Measurements from ENCODE around the gene STXBP6. TPM values are rescaled to one million over a fixed set of nuclear protein-coding genes. Genes with fewer than 3 reads are reported as not detected.

The STXBP6 gene
- total and polyA plus RNA-seq, 2 of the 13 experiments (the other 11 are each of a cell fraction or from before 2014, with no cell fraction given): 35.3 to 42.8 TPM

DNA sequence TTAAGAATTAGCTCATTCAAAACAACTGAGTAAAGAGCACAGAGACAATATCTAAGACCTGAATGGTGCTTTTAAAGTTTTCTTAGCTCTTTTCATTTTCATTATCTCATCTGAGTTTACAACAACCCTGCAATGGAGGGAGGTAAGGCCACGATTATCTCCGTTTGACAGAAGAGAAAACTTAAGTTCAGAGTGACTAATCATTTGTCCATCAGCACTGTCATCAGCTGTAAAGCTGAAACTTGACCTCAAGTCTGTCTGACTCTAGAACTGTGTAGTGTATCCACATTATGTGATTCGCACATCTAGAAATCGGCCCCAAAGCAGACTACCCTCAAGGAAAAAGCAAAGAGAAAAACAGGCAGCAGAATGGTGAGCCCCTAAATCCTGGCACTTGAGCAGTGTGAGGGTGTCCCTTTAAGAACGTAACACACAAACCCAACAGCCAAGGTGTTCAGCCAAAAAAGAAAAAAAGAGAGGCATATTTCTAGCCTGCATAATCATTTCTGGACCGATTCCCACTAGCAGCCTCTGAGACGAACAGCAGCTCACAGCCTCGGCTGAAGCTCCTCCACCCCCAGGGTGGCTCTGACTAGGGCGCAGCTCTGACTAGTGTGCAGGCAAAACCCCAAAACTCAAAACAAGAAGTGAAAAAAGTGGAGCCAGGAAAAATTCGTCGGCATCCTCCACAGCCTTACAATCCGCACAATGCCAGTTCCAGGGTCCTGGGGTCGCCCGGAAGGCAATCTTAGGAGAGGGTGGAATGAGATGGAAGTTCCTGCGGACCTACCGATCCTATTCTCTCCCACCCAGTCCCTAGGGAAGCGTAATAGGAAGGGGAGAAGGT is 1.6 kb downstream of the STXBP6 start (continued):
- no peak for TF ChIP-seq ZNF776 (CRISPR knock-in tag; IDR thresholded peaks at IDR 0.05)
- TF ChIP-seq ZC3H4 (CRISPR knock-in tag; IDR thresholded peaks at IDR 0.05; ENCODE audit: borderline replicate concordance): no peak
- TF ChIP-seq, protein P1, sequence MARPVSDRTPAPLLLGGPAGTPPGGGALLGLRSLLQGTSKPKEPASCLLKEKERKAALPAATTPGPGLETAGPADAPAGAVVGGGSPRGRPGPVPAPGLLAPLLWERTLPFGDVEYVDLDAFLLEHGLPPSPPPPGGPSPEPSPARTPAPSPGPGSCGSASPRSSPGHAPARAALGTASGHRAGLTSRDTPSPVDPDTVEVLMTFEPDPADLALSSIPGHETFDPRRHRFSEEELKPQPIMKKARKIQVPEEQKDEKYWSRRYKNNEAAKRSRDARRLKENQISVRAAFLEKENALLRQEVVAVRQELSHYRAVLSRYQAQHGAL (CRISPR knock-in tag; IDR thresholded peaks at IDR 0.05; ENCODE audit: not compliant biosample characterization): no peak
- TF ChIP-seq, protein P2, sequence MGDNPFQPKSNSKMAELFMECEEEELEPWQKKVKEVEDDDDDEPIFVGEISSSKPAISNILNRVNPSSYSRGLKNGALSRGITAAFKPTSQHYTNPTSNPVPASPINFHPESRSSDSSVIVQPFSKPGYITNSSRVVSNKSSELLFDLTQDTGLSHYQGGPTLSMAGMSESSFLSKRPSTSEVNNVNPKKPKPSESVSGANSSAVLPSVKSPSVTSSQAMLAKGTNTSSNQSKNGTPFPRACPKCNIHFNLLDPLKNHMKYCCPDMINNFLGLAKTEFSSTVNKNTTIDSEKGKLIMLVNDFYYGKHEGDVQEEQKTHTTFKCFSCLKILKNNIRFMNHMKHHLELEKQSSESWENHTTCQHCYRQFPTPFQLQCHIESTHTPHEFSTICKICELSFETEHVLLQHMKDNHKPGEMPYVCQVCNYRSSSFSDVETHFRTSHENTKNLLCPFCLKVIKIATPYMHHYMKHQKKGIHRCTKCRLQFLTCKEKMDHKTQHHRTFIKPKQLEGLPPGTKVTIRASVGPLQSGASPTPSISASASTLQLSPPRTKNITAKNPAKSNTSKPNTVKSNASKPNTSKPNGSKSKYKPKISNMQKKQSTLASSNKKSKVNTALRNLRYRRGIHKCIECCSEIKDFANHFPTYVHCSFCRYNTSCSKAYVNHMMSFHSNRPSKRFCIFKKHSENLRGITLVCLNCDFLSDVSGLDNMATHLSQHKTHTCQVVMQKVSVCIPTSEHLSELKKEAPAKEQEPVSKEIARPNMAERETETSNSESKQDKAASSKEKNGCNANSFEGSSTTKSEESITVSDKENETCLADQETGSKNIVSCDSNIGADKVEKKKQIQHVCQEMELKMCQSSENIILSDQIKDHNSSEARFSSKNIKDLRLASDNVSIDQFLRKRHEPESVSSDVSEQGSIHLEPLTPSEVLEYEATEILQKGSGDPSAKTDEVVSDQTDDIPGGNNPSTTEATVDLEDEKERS (CRISPR knock-in tag; IDR thresholded peaks at IDR 0.05): no peak
- no peak for TF ChIP-seq ZZZ3 (CRISPR knock-in tag; IDR thresholded peaks at IDR 0.05; ENCODE audit: borderline replicate concordance)
- TF ChIP-seq DR1 (CRISPR knock-in tag; IDR thresholded peaks at IDR 0.05): no peak
- TF ChIP-seq, protein P3, sequence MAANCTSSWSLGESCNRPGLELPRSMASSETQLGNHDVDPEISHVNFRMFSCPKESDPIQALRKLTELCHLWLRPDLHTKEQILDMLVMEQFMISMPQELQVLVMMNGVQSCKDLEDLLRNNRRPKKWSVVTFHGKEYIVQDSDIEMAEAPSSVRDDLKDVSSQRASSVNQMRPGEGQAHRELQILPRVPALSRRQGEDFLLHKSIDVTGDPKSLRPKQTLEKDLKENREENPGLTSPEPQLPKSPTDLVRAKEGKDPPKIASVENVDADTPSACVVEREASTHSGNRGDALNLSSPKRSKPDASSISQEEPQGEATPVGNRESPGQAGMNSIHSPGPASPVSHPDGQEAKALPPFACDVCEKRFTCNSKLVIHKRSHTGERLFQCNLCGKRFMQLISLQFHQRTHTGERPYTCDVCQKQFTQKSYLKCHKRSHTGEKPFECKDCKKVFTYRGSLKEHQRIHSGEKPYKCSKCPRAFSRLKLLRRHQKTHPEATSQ (CRISPR knock-in tag; IDR thresholded peaks at IDR 0.05; ENCODE audit: borderline replicate concordance): no peak
- TF ChIP-seq HDAC6 (IDR thresholded peaks at IDR 0.05; ENCODE audit: low read depth, low read length): no peak
- TF ChIP-seq CHD4 (IDR thresholded peaks at IDR 0.05; ENCODE audit: borderline replicate concordance, low read length): no peak
- TF ChIP-seq NFKBIZ (CRISPR knock-in tag; IDR thresholded peaks at IDR 0.05): no peak
- no peak for TF ChIP-seq ZNF841 (CRISPR knock-in tag; IDR thresholded peaks at IDR 0.05; ENCODE audit: borderline replicate concordance)
- no peak for TF ChIP-seq MAFF (IDR thresholded peaks at IDR 0.05; ENCODE audit: low read depth, low read length)
- TF ChIP-seq ZNF644 (CRISPR knock-in tag; IDR thresholded peaks at IDR 0.05; ENCODE audit: low read depth): no peak
- TF ChIP-seq NFE2L2 (IDR thresholded peaks at IDR 0.05; ENCODE audit: low read length): no peak
- TF ChIP-seq CBFB (CRISPR knock-in tag; IDR thresholded peaks at IDR 0.05): no peak
- TF ChIP-seq EZH2 (conservative IDR thresholded peaks at IDR 0.05; ENCODE audit: low read depth, low read length): 0 out of 2 replicates have a peak, but pooled peaks have one; percentile 3
- TF ChIP-seq NFYB (CRISPR knock-in tag; IDR thresholded peaks at IDR 0.05): no peak
- TF ChIP-seq ZNF160 (CRISPR knock-in tag; IDR thresholded peaks at IDR 0.05): no peak
- TF ChIP-seq, protein P4, sequence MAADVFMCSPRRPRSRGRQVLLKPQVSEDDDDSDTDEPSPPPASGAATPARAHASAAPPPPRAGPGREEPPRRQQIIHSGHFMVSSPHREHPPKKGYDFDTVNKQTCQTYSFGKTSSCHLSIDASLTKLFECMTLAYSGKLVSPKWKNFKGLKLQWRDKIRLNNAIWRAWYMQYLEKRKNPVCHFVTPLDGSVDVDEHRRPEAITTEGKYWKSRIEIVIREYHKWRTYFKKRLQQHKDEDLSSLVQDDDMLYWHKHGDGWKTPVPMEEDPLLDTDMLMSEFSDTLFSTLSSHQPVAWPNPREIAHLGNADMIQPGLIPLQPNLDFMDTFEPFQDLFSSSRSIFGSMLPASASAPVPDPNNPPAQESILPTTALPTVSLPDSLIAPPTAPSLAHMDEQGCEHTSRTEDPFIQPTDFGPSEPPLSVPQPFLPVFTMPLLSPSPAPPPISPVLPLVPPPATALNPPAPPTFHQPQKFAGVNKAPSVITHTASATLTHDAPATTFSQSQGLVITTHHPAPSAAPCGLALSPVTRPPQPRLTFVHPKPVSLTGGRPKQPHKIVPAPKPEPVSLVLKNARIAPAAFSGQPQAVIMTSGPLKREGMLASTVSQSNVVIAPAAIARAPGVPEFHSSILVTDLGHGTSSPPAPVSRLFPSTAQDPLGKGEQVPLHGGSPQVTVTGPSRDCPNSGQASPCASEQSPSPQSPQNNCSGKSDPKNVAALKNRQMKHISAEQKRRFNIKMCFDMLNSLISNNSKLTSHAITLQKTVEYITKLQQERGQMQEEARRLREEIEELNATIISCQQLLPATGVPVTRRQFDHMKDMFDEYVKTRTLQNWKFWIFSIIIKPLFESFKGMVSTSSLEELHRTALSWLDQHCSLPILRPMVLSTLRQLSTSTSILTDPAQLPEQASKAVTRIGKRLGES (CRISPR knock-in tag; IDR thresholded peaks at IDR 0.05; ENCODE audit: borderline replicate concordance): no peak
- no peak for TF ChIP-seq HOXA3 (CRISPR knock-in tag; IDR thresholded peaks at IDR 0.05)
- TF ChIP-seq ZNF335 (CRISPR knock-in tag; IDR thresholded peaks at IDR 0.05): no peak
- TF ChIP-seq FOSL2 (CRISPR knock-in tag; IDR thresholded peaks at IDR 0.05): no peak
- no peak for TF ChIP-seq ZNF780A (CRISPR knock-in tag; IDR thresholded peaks at IDR 0.05)

Measured in HepG2 (cell line).